HG02678 (cell line): ENCODE measurements around the gene SSR2.

ENCODE experiments used
- ATAC-seq: cut with Tn5 transposase; IDR thresholded peaks from one replicate; pipeline ENCODE4 v1.9.1; 2021; ENCODE audit warnings: mild to moderate bottlenecking, moderate library complexity; ENCODE audit not compliant: unreplicated experiment

Gene SSR2

GRCh38 chr1:155975375-155976061, 45.2 kb downstream of the SSR2 start:
- no peak for ATAC-seq

- ATAC-seq: no peak
These were observed 46.3 kb downstream of the SSR2 start for GRCh38 chr1:155974208-155975115.

GRCh38 chr1:155973723-155974122, 47.0 kb downstream of the SSR2 start:
- ATAC-seq: no peak

- no peak for ATAC-seq
These were observed 48.6 kb downstream of the SSR2 start for GRCh38 chr1:155971910-155972809.

- peak; percentile 72 for ATAC-seq
These were observed 50.1 kb downstream of the SSR2 start for GRCh38 chr1:155970531-155971167.

GRCh38 chr1:155969377-155969791, 51.4 kb downstream of the SSR2 start:
- no peak for ATAC-seq

- ATAC-seq: no peak
These were observed 52.1 kb downstream of the SSR2 start for GRCh38 chr1:155968670-155969069.

GRCh38 chr1:155968051-155968400, 52.7 kb downstream of the SSR2 start:
- no peak for ATAC-seq

- no peak for ATAC-seq
These were observed 53.3 kb downstream of the SSR2 start for GRCh38 chr1:155967341-155968050.

GRCh38 chr1:155966750-155967149, 54.0 kb downstream of the SSR2 start:
- no peak for ATAC-seq

- no peak for ATAC-seq
These were observed 54.6 kb downstream of the SSR2 start for GRCh38 chr1:155966135-155966534.

- no peak for ATAC-seq
These were observed 56.6 kb downstream of the SSR2 start for GRCh38 chr1:155964193-155964592.

GRCh38 chr1:155962599-155963211, 58.0 kb downstream of the SSR2 start:
- no peak for ATAC-seq

GRCh38 chr1:155961937-155962336, 58.8 kb downstream of the SSR2 start:
- no peak for ATAC-seq

GRCh38 chr1:155960081-155960745, 60.5 kb downstream of the SSR2 start:
- no peak for ATAC-seq
